ENCODE results near the gene TRAPPC4. TPM values are rescaled to one million over a fixed set of nuclear protein-coding genes. Genes with fewer than 3 reads are reported as not detected.
A peak's percentile ranks its signal among the peaks of the same experiment; 100 is the strongest.
"Not testable (repeated sequence)": the region's sequence is repeated elsewhere in the genome, so short reads cannot be mapped to it uniquely, and the experiment has no call there.

Gene TRAPPC4, protein sequence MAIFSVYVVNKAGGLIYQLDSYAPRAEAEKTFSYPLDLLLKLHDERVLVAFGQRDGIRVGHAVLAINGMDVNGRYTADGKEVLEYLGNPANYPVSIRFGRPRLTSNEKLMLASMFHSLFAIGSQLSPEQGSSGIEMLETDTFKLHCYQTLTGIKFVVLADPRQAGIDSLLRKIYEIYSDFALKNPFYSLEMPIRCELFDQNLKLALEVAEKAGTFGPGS
- total RNA-seq: 56.8 and 60.1 TPM in 2 replicates

GRCh38 chr11:119018074-119018938, at the start of gene TRAPPC4, which contains the start of gene RPS25:
Gene TRAPPC4 (plus strand): TSS chr11:119018766. CDS start chr11:119018796, 30 bp downstream.
Gene RPS25 (minus strand): TSS chr11:119018343. CDS start chr11:119018284, 59 bp downstream.
- ATAC-seq (ENCODE audit: low read depth): peak; percentile 87
- Mint-ChIP-seq H3K27ac (peak within 1 kb of the TSS; percentile 100), H3K4me1 (peaks cover 54% of the 10 kb centered on the region), H3K36me3 (ENCODE audit: low read depth) (peaks cover 79% of the 10 kb centered on the region), H3K9me3 (no peaks in the 10 kb centered on the region), H3K4me3 (peak within 1 kb of the TSS; percentile 99), H3K27me3 (no peaks in the 10 kb centered on the region)
- peak; percentile 90 for DNase-seq
- no peak for TF ChIP-seq CTCF (IDR thresholded peaks at IDR 0.05)
- intact Hi-C loops (cut with micrococcal nuclease): loop anchor here (1.0 to 5.0 kb wide), 10 partner anchors 12 to 226 kb away; partner anchors contain the start of genes CENATAC, DDX6, HYOU1 and SLC37A4
- ChIA-PET CTCF (interaction anchor here (0.6 to 1.4 kb wide), 3 partner anchors 13 to 110 kb away, joined by 3 to 4 read pairs (median 3); no protein-coding TSS in a partner anchor), POLR2A (interaction anchor here (0.6 to 3.4 kb wide), 27 partner anchors 10 to 582 kb away, joined by 3 to 33 read pairs (median 5); partner anchors contain the start of genes C2CD2L, CBL, CENATAC and CXCR5)

DNA sequence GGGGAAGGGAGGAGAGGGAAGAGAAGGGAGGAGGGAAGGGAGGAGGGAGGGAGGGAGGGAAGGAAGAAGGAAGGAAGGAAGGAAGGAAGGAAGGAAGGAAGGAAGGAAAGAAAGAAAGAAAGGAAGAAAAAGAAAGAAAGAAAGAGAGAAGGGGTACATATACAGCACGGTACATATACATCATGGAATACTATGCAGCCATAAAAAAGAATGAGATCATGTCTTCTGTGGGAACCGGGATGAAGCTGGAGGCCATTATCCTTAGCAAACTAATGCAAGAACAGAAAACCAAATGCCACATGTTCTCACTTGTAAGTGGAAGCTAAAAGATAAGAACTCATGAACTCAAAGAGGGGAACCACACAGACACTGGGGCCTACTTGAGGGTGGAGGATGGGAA, 49.1 kb upstream of the TRAPPC4 start:
- H3K9me3 Mint-ChIP-seq; ATAC-seq (ENCODE audit: low read depth); POLR2A ChIA-PET; intact Hi-C loops (cut with micrococcal nuclease); DNase-seq; H3K36me3 Mint-ChIP-seq (ENCODE audit: low read depth); H3K4me3 Mint-ChIP-seq; CTCF ChIA-PET; H3K4me1 Mint-ChIP-seq; H3K27ac Mint-ChIP-seq; H3K27me3 Mint-ChIP-seq: not testable (repeated sequence)

DNA sequence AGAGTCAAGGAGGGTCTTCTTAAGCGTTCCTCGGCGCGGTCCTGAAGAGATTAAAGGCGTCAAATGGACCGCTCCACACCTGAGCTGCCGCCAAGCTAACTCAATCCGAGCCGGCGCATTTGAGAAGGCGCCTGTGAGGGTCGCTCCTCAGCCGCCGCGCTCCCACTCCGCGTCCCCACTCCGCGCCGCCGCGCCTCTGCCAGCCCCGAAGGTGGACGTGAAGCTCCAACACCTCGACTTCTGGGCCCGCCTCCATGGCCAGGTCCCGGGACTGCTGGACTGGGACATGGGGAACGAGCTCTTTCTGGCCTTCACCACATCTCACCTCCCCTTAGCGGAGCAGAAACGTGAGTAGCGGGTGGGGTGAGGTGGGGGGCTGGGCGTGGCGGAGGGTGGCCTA, 46.9 kb upstream of the TRAPPC4 start, which contains the start of gene FOXR1:
FOXR1 (plus strand) TSS at position 116 of the 400 bp plus-strand sequence; CDS start at position 287, 171 bp downstream.
- Mint-ChIP-seq H3K4me1 (no peaks in the 10 kb centered on the region), H3K27ac (no peak within 1 kb of the TSS), H3K36me3 (ENCODE audit: low read depth) (no peaks in the 10 kb centered on the region), H3K9me3 (no peaks in the 10 kb centered on the region), H3K4me3 (no peak within 1 kb of the TSS), H3K27me3 (peaks cover 24% of the 10 kb centered on the region)
- ATAC-seq (ENCODE audit: low read depth) (no peak), DNase-seq (no peak)
- intact Hi-C loops (cut with micrococcal nuclease): no loop called here
- ChIA-PET CTCF (no interaction called here), POLR2A (no interaction called here)
- TF ChIP-seq CTCF (IDR thresholded peaks at IDR 0.05): no peak

DNA sequence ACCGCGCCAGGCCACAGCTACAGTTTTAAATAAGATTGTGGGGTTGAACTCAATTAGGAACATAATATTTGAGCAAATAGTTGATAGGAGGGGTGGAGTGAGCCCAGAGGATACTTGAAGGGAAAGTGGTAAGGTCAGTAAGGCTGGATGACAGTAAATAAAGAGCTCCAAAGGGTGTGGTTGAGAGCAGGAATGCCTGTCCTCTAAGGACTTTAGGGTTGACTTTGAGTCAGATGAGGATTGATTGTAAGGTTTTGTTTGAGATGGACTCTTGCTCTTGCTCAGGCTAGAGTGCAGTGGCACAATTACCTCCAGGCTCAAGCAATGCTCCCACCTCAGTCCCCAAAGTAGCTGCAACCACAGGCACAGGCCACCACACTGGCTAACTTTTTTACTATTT, 44.6 kb upstream of the TRAPPC4 start:
- ATAC-seq (ENCODE audit: low read depth): no peak
- ChIA-PET POLR2A (no interaction called here), CTCF (no interaction called here)
- H3K27ac Mint-ChIP-seq: no peak overlapping the region
- no peaks in the 10 kb centered on the region for H3K4me1 Mint-ChIP-seq
- no peak overlapping the region for H3K4me3 Mint-ChIP-seq
- TF ChIP-seq CTCF (IDR thresholded peaks at IDR 0.05): no peak
- peaks cover 31% of the 10 kb centered on the region for H3K27me3 Mint-ChIP-seq
- DNase-seq: no peak
- no peaks in the 10 kb centered on the region for H3K9me3 Mint-ChIP-seq
- H3K36me3 Mint-ChIP-seq (ENCODE audit: low read depth): no peaks in the 10 kb centered on the region
- intact Hi-C loops (cut with micrococcal nuclease): no loop called here

GRCh38 chr11:118975771-118976709, 42.5 kb upstream of the TRAPPC4 start:
- Mint-ChIP-seq H3K36me3 (ENCODE audit: low read depth) (no peaks in the 10 kb centered on the region), H3K4me3 (no peak overlapping the region), H3K27me3 (peaks cover 25% of the 10 kb centered on the region), H3K4me1 (no peaks in the 10 kb centered on the region), H3K27ac (no peak overlapping the region), H3K9me3 (no peaks in the 10 kb centered on the region)
- ATAC-seq (ENCODE audit: low read depth) (no peak), DNase-seq (no peak)
- no peak for TF ChIP-seq CTCF (IDR thresholded peaks at IDR 0.05)
- ChIA-PET POLR2A (no interaction called here), CTCF (no interaction called here)
- intact Hi-C loops (cut with micrococcal nuclease): no loop called here

Measured in activated B cell treated with CpG ODN at 0.5 μM for 24 hours (primary cell).